Hepatic stellate cell (primary cell): ENCODE results near the gene UCN.

ENCODE experiments used
- DNase-seq: peaks from one replicate; pipeline ENCODE4 v3.0.0; 2011; ENCODE audit warnings: low spot score

The UCN gene

DNA sequence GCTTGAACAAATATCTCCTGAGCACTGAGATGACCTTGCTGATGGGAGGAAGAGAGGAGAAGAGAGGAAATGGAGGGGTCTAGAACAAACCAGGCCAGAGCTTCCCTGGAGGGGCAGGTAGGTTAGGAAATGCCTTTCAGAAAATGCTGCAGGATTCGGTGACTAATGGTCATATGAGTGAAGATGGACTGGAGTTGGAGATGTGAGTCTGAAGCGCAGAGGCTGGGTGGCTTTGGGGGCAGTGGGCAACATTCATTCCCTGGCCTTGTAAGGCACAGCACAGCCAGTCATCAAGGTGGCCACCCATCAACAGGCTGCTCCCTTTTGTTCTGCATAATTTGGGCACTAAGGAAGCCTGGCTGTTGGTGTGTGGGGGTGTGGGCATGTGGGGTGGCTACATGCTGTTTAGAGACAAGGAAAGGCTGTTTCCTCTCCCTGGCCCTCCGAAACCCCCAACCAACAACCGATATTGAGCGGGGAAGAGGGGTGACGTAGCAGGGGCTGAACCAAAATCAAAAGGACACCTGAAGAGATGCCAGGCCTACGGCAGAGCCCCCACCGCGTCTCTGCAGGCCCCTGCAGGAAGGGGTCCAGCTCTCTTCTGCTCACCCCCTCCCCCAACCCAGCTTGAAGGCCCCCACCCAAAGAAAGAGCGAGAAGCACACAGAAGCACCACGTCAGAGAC lies 46.9 kb downstream of the UCN start:
- DNase-seq = no peak

DNA sequence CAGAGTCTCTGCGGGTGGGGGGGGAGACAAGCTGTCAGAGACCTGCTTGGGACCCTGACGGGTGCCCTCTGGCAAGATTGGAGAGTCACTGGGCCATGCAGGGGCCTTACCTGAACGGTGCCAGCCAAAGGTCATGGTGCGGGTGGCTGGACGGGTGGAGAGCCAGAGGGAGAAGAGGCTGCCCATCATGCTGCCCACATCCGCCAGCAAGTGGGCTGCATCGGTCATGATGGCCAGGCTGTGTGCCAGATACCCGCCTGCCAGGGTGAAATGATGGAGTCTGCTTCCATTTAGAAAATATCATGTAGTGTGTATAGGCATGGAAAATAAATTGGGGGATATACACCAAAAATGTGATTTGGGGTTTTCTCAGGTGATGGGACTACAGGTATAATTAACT lies 50.2 kb downstream of the UCN start:
- no peak for DNase-seq
